HUES64 (cell line): Measurements from ENCODE around the gene NAPA.

Experiments used
- H3K27ac ChIP-seq: 2 replicates; pipeline ENCODE4 v1.7.0; 2013; ENCODE audit warnings: low read depth, low read length, inconsistent platforms
- H3K27me3 ChIP-seq: 2 replicates; pipeline ENCODE4 v1.6.1; 2013; ENCODE audit warnings: mild to moderate bottlenecking, low read length; ENCODE audit not compliant: insufficient read depth
- H3K36me3 ChIP-seq: 2 replicates; pipeline ENCODE4 v1.6.1; 2013; ENCODE audit warnings: mild to moderate bottlenecking, low read length; ENCODE audit not compliant: insufficient read depth
- H3K4me1 ChIP-seq: 2 replicates; pipeline ENCODE4 v1.6.1; 2013; ENCODE audit warnings: mild to moderate bottlenecking, low read length, moderate library complexity; ENCODE audit not compliant: insufficient read depth
- H3K4me3 ChIP-seq: 2 replicates; pipeline ENCODE4 v1.5.1; 2013; ENCODE audit warnings: mild to moderate bottlenecking, low read length, moderate library complexity
- H3K9ac ChIP-seq: 2 replicates; pipeline ENCODE4 v1.6.1; 2013; ENCODE audit warnings: mild to moderate bottlenecking, low read depth, low read length
- H3K9me3 ChIP-seq: 2 replicates; pipeline ENCODE4 v1.6.1; 2013; ENCODE audit warnings: low read depth, low read length; ENCODE audit not compliant: insufficient read depth
- WGBS: fragments of 150-250, 120-280 bp; methylation state at CpG from one replicate; pipeline ENCODE4 v1.1.7; 2013; ENCODE audit warnings: missing lambda C conversion rate; 5-methylcytosine and 5-hydroxymethylcytosine counted together

The NAPA gene

DNA sequence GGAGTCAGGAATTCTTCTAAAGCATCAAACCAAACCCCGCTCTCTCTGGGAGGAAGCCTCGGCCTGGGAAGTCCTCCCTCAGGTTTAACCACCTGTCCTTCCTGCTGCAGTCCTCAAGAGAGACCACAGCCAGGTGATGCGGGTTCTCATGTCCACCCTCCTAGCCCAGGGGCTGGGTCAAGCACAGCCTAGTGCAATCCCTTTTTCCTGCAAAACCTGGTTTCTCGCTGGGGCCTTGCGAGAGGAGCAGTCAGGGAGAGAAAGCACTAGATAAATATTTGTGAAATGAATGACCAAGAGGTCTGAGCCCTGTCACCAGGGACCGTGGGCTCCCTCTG is 45.5 kb downstream of the NAPA start:
- no peak overlapping the region for H3K27ac ChIP-seq
- WGBS = 53% methylated on average over 6 of the region's 6 CpGs
- no peak overlapping the region for H3K9ac ChIP-seq
- H3K9me3 ChIP-seq = no peaks in the 10 kb centered on the region
- H3K27me3 ChIP-seq = peaks cover 16% of the 10 kb centered on the region
- H3K4me1 ChIP-seq = peaks cover 19% of the 10 kb centered on the region; the same call in 1 of the 2 replicates
- no peak overlapping the region for H3K4me3 ChIP-seq
- no peaks in the 10 kb centered on the region for H3K36me3 ChIP-seq

DNA sequence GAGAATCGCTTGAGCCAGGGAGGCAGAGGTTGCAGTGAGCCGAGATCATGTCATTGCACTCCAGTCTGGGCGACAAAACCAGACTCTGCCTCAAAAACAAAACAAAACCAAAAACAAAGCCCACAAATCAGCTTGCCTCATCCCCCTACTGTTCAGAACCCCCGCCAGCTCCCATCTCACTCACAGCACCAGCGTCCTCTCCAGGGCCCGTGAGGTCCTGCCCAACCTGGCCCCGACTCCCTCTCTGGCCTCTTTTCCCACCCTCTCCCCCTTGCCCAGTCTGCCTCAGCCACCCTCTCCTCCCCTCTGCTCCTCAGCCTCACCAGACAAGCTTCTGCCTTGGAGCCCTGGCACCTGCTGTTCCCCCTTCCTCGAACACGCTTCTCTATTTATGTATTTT is 46.9 kb downstream of the NAPA start:
- Histone ChIP-seq H3K9ac (no peak overlapping the region), H3K4me3 (no peak overlapping the region), H3K4me1 (peaks cover 19% of the 10 kb centered on the region; the same call in 1 of the 2 replicates), H3K27me3 (peaks cover 16% of the 10 kb centered on the region), H3K27ac (no peak overlapping the region), H3K9me3 (no peaks in the 10 kb centered on the region), H3K36me3 (no peaks in the 10 kb centered on the region)
- WGBS = 63% methylated on average over 9 of the region's 9 CpGs

DNA sequence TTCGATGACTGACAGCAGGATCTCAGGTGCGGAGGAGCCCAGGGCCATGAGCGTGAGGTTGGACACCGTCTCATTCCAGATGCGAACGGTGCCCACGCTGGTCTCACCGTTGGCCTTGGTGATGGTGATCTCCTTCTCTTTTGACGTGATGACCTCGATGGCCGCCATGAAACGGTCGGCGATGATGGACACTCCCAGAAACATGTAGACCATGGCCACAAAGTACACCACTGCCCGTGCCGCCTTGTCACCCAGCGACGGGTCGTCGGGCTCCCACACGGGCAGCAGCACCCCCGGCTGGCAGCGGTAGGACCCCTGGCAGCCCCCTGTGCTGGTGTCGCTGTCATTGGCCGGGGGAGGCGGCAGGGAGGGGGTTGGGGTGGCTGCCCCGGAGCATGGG is 48.9 kb downstream of the NAPA start:
- no peak overlapping the region for H3K27ac ChIP-seq
- H3K27me3 ChIP-seq = peaks cover 12% of the 10 kb centered on the region
- H3K9ac ChIP-seq = no peak overlapping the region
- H3K9me3 ChIP-seq = no peaks in the 10 kb centered on the region
- H3K4me3 ChIP-seq = no peak overlapping the region
- H3K36me3 ChIP-seq = no peaks in the 10 kb centered on the region
- peaks cover 17% of the 10 kb centered on the region; the same call in 1 of the 2 replicates for H3K4me1 ChIP-seq
- 93% methylated on average over 27 of the region's 27 CpGs for WGBS

DNA sequence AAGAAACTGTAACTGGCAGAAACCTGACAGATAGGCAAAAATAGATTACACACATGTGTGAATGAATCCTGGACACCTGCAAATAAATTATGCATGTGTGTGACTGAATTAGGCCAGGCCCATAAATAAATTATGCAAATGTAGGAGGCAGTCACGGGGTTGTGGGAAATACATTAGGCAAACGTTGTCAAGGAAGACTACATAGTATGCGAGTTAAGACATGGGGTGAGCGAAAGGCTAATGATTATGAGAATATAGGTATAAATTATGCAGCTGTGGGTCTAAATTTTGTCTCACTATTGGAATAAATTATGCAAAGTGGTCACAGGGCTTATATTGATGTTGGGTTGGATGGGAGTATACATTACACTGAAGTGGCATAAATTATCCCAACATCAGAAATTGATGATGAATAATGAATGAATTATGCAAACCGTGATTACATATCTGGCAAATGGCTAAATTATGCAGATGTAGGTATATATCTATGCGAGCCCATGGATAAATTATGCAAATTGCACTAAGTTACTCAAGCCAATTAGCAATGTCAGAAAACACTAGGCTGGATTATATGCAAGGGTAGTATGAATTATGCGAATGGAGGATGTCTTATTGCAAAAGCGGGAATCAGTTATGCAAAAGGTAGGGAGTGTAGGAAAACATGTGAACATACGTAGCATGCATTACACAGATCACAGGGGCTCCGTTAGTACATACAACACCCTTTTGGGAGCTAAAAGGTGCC is 50.0 kb downstream of the NAPA start:
- Histone ChIP-seq H3K4me1 (peaks cover 14% of the 10 kb centered on the region; the same call in 1 of the 2 replicates), H3K9me3 (no peaks in the 10 kb centered on the region), H3K4me3 (no peak overlapping the region), H3K9ac (no peak overlapping the region), H3K27me3 (peaks cover 4% of the 10 kb centered on the region; the same call in 1 of the 2 replicates), H3K27ac (no peak overlapping the region), H3K36me3 (no peaks in the 10 kb centered on the region)
- 79% methylated on average over 10 of the region's 10 CpGs for WGBS

DNA sequence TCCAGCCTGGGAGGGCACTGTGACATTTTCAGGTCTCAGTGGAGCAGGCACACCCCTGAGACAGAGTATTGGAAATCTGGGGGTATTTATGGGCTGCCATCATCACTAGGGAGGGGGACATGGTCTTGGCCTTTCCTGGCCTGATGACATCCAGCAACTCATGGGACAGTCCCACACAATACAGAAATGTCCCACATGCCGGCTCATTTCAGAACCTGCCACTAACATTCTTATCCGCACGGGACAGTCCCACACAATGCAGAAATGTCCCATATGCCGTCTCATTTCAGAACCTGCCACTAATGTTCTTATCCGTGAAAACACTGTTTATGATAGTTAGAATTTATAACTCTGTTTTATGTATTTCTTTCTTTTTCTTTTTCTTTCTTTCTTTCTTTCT is 53.0 kb downstream of the NAPA start:
- Histone ChIP-seq H3K27ac (no peak overlapping the region), H3K9ac (no peak overlapping the region), H3K9me3 (no peaks in the 10 kb centered on the region), H3K4me3 (no peak overlapping the region), H3K4me1 (peaks cover 5% of the 10 kb centered on the region; the same call in 1 of the 2 replicates), H3K27me3 (peaks cover 8% of the 10 kb centered on the region), H3K36me3 (no peaks in the 10 kb centered on the region)
- WGBS = 91% methylated on average over 4 of the region's 5 CpGs

DNA sequence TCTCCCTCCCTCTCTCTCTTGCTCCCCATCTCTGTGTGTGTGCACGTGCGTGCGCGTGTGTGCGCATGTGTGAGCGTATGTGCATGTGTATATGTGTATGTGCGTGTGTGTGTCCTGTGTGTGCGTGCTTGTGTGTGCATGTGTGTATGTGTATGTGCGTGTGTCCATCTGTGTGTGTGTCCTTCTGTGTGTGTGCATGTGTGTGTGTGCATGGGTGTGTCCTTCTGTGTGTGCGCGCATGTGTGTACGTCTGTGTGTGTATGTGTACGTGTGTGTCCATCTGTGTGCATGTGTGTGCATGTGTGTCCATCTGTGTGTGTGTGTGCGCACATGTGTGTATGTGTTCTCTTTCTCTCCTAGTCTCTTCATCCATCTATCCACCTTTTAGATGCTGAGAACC is 55.4 kb downstream of the NAPA start:
- 95% methylated on average over 13 of the region's 14 CpGs for WGBS
- Histone ChIP-seq H3K9me3 (no peaks in the 10 kb centered on the region), H3K4me3 (no peak overlapping the region), H3K9ac (no peak overlapping the region), H3K27me3 (peaks cover 8% of the 10 kb centered on the region), H3K36me3 (0 out of 2 replicates have a peak, but pooled peaks cover 3% of the 10 kb centered on the region), H3K27ac (no peak overlapping the region), H3K4me1 (peaks cover under 1% of the 10 kb centered on the region; the same call in 1 of the 2 replicates)

DNA sequence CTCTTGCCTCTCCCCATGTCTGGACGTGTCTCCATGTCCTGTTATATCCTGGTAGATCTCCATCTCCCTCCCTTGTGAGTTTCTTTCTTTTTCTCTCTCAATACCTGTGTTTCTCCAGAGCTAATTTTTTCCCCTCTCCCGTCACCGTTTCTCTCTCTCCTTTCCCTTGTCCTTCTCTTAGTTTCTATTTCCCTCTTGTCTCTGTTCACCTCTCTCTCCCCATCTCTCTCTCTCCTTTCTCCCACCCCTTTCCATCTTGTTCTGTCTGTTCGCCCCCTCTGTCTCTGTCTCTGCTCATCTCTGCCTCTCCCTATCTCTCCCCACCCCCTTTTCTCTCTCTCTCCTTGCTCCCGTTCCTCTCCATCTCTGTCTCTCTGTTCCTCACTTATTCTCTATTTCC is 56.2 kb downstream of the NAPA start:
- Histone ChIP-seq H3K4me1 (no peaks in the 10 kb centered on the region), H3K9me3 (no peaks in the 10 kb centered on the region), H3K27me3 (peaks cover 8% of the 10 kb centered on the region), H3K36me3 (0 out of 2 replicates have a peak, but pooled peaks cover 3% of the 10 kb centered on the region), H3K4me3 (no peak overlapping the region), H3K27ac (no peak overlapping the region), H3K9ac (no peak overlapping the region)
- 66% methylated on average over 5 of the region's 5 CpGs for WGBS

DNA sequence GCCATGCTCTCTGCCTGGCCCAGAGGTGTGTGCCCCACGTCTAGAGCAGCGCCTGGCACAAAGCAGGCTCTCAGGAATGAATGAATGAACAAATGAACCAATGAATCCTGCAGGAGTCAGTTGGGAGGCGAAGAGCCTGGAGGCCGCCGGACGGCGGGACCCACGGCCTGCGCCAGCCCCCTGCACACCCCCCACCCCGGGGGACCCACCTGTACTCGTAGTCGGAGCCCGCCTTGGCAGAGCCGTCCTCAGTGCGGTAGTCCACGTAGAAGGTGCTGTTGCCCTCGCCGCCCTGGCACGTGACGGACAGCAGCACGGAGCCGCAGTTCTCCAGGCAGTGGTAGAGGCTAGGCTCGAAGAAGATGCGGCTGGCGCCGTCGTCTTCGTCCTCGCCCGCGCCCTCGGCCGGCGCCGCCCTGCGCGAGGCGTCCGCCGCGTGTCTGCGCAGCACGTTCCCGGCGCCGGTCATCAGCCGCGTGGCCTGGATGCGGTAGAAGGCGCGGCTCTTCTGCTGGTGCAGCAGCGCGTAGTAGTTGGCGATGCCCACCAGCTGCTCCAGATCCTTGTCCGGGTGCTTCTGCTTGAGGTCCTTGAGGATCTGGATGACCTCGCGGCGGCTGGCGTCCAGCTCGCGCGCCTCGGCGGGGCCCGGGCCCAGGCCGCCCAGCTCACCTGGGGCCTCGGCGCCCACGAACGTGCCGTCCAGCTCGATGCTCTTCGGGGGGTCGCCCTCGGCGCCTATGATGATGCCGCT is 58.0 kb downstream of the NAPA start:
- H3K27ac ChIP-seq = no peak overlapping the region
- 0 out of 2 replicates have a peak, but pooled peaks cover 3% of the 10 kb centered on the region for H3K36me3 ChIP-seq
- no peaks in the 10 kb centered on the region for H3K4me1 ChIP-seq
- no peak overlapping the region for H3K9ac ChIP-seq
- no peaks in the 10 kb centered on the region for H3K9me3 ChIP-seq
- peaks cover 8% of the 10 kb centered on the region for H3K27me3 ChIP-seq
- WGBS = 93% methylated on average over 77 of the region's 77 CpGs
- no peak overlapping the region for H3K4me3 ChIP-seq

DNA sequence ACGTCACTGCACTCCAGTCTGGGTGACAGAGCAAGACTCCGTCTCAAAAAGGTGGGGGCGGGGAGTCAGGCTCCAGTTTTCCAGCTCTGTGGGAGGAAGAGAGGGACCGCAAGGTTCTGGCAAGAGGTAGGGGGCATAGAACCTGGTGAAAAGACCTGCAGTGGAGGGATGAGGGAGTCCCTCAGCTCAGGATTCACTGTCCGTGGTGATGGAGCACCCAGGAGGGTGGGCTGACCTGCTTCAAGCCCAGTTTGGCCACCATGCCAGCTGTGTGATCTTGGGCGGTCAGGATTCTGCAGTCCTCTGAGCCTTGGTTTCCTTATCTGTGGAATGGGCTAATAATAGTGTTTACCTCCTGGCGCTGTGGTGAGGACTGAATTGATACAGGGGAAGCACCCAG is 64.4 kb downstream of the NAPA start:
- Histone ChIP-seq H3K27ac (no peak overlapping the region), H3K4me1 (peaks cover 4% of the 10 kb centered on the region), H3K9me3 (no peaks in the 10 kb centered on the region), H3K36me3 (no peaks in the 10 kb centered on the region), H3K4me3 (no peak overlapping the region), H3K27me3 (peaks cover 25% of the 10 kb centered on the region), H3K9ac (no peak overlapping the region)
- 72% methylated on average over 7 of the region's 7 CpGs for WGBS

DNA sequence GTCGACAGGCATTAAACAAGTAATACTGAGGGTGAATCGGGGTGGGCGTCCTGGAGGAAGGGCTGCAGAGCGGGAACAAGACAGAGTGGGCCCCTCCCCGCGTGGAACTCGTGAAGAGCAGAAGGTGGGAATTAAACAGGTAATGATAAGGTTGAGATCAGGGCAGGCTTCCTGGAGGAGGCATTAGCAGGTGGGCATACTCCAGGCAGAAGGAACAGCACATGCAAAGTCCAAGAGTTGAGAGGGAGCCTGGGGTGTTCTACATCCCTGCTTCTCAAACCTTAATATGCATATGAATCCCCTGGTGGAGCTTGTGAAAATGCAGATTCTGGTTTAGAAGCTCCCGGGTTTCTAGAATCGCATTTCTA is 66.5 kb downstream of the NAPA start:
- H3K27me3 ChIP-seq = peaks cover 27% of the 10 kb centered on the region
- no peaks in the 10 kb centered on the region for H3K36me3 ChIP-seq
- WGBS = 26% methylated on average over 9 of the region's 9 CpGs
- H3K9me3 ChIP-seq = no peaks in the 10 kb centered on the region
- H3K4me1 ChIP-seq = peaks cover 6% of the 10 kb centered on the region
- H3K4me3 ChIP-seq = peak overlapping the region; percentile 54
- H3K27ac ChIP-seq = no peak overlapping the region
- H3K9ac ChIP-seq = no peak overlapping the region

DNA sequence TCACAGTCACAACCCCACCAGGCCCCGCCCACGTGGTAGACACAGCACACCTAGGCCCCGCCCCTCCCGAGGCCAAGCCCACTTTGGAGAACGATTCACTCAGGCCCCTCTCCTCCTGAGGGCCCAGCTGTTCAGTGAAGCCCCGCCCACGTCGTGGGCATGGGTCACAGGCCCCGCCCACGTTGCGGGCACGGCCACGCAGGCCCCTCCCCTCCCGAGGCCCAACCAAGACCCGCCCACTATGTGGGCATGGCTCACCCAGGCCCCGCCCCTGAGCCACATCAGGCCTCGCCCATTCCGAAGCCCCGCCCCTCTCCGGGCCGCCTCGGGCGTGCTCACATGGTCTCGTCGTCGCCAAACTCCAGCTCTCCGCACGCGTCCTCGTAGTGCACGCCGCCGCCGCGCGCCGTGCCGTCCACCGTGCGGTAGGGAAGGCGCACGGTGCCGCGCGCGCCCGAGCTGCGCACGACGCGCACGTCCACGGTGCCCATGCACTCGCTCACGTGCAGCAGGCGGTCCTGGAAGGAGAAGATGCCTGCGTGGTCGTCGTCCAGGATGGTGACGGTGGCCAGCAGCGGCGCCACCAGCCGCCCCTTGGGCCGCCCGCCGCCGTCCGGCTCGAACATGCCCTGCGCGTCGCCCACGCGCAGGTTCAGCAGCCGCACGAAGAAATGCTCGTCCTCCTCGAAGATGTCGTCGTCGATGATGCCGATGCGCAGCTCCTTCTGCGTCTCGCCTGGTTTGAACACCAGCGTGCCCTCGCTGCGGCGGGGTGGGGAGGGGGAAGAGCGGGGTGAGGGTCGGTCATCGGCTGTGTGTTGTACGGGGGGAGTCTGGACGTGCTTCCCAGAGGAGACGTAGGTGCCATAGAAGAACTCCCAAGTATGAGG is 67.1 kb downstream of the NAPA start:
- Histone ChIP-seq H3K27ac (no peak overlapping the region), H3K4me3 (peak overlapping the region; percentile 54), H3K9me3 (no peaks in the 10 kb centered on the region), H3K4me1 (peaks cover 6% of the 10 kb centered on the region), H3K36me3 (no peaks in the 10 kb centered on the region), H3K9ac (peak overlapping the region; percentile 54; the same call in 1 of the 2 replicates), H3K27me3 (peaks cover 27% of the 10 kb centered on the region)
- WGBS = 6% methylated on average over 95 of the region's 95 CpGs
